Measurements from ENCODE around the gene ZNF521.

ZNF521 gene

GRCh38 chr18:25351777-25352628 is at the start of gene ZNF521:
ZNF521 (minus strand) TSS chr18:25352166; CDS start chr18:25350946, 1,220 bp downstream.
- no peak within 1 kb of the TSS for H3K27ac ChIP-seq

DNA sequence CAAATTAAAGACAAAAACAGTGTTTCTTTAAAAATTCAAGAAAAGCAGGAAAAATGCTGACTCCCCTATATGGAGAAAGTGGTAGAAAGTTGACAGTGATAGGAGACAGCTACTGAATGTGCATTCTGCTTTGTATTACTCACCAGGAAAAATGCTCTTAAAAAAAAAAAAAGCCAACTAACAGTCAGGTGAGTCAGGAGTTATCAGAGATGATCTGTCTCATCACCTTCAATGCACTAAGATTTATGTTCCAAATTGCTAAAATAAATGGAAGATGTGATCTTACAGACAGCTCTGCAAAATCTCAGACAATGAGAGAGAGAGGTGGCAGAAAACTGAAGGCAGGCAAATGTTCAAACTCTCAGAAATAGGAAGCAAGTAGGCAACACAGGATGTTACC is 47.6 kb upstream of the ZNF521 start:
- no peak for TF ChIP-seq CTCF (IDR thresholded peaks at IDR 0.05)
- no peak overlapping the region for H3K27ac ChIP-seq

More at GRCh38 chr18:25351777-25352628, at the start of gene ZNF521:
- TF ChIP-seq ZFX (IDR thresholded peaks at IDR 0.05; ENCODE audit: borderline replicate concordance) (no peak), CTCF (IDR thresholded peaks at IDR 0.05) (no peak)

DNA sequence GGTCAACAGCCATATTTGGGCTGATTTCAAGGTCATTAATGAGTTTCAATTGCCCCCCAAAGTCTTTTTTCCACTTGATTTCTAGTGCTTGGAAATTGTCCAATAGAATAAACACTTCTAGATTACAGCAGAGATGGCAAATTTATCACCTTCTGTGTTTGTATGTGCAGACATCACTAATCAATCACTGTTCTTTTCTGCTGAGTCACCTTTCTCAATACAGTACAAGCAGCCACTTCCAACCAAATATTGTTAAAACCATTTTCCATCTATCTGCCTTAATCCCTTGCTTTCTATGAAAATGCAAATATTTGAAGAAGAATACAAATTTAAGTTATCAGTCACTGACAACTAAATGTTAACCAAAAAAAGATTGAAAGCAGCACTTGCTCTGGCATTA is 40.2 kb upstream of the ZNF521 start:
- TF ChIP-seq ZFX (IDR thresholded peaks at IDR 0.05; ENCODE audit: borderline replicate concordance) (no peak), CTCF (IDR thresholded peaks at IDR 0.05) (no peak)
- no peak overlapping the region for H3K27ac ChIP-seq

GRCh38 chr18:25373432-25374179 is 21.6 kb upstream of the ZNF521 start:
- H3K27ac ChIP-seq, result no peak overlapping the region
- TF ChIP-seq ZFX (IDR thresholded peaks at IDR 0.05; ENCODE audit: borderline replicate concordance) (no peak), CTCF (IDR thresholded peaks at IDR 0.05) (no peak)

DNA sequence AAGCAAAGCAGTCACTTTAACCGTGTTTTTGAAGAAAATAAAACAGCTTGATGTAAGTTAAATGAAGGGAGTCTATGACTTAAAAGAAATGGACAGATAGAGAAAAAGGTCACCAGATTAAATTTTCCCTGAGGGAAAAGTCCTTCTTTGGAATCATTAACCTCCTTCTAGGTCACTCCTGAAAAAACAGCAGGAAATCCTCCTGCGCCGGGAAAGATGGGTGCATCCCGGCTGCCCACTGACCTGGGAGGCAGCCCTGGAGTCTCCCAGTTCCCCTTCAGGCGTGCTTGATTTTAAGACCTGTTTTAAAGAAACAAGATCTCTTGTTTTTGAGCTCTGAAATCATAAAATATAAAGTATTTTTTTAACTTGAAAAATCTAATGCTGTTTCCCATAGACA is 18.4 kb upstream of the ZNF521 start:
- H3K27ac ChIP-seq, result no peak overlapping the region
- no peak for TF ChIP-seq ZFX (IDR thresholded peaks at IDR 0.05; ENCODE audit: borderline replicate concordance)
- TF ChIP-seq CTCF (IDR thresholded peaks at IDR 0.05), result no peak

GRCh38 chr18:25365242-25365641 is 13.3 kb upstream of the ZNF521 start:
- H3K27ac ChIP-seq, result no peak overlapping the region
- no peak for TF ChIP-seq ZFX (IDR thresholded peaks at IDR 0.05; ENCODE audit: borderline replicate concordance)
- TF ChIP-seq CTCF (IDR thresholded peaks at IDR 0.05), result no peak

GRCh38 chr18:25364732-25365131 is 12.8 kb upstream of the ZNF521 start:
- no peak overlapping the region for H3K27ac ChIP-seq
- no peak for TF ChIP-seq CTCF (IDR thresholded peaks at IDR 0.05)
- no peak for TF ChIP-seq ZFX (IDR thresholded peaks at IDR 0.05; ENCODE audit: borderline replicate concordance)

Measured in 22Rv1 (cell line).